ENCODE data around the gene TENM4.

Gene TENM4

GRCh38 chr11:78704811-78705210, 736.0 kb downstream of the TENM4 start:
- DNase-seq = no peak

GRCh38 chr11:78699609-78700135, 741.2 kb downstream of the TENM4 start:
- no peak for DNase-seq

- DNase-seq = no peak
Measured at GRCh38 chr11:78698612-78699011, 742.2 kb downstream of the TENM4 start.

DNA sequence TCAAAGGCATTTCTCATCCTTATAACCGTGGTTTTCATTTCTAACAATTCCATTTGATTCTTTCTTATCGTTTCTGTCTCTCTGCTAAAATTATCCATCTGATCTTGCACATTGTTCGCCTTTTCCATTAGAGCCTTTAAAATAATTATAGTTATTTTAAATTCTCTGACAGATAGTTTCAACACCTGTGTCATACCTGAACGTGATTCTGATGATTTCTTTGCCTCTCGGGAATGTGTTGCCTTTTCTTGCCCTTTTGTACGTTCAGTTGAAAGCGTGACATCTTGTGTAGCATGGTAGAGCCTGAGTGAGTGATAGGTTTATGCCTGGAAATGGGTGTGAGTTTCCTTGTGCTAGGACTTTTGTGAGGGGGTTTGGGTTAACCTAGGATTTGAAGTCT, 744.7 kb downstream of the TENM4 start:
- DNase-seq = no peak

GRCh38 chr11:78694152-78694551, 746.7 kb downstream of the TENM4 start:
- no peak for DNase-seq

- no peak for DNase-seq
Measured at GRCh38 chr11:78691215-78691614, 749.6 kb downstream of the TENM4 start.

DNA sequence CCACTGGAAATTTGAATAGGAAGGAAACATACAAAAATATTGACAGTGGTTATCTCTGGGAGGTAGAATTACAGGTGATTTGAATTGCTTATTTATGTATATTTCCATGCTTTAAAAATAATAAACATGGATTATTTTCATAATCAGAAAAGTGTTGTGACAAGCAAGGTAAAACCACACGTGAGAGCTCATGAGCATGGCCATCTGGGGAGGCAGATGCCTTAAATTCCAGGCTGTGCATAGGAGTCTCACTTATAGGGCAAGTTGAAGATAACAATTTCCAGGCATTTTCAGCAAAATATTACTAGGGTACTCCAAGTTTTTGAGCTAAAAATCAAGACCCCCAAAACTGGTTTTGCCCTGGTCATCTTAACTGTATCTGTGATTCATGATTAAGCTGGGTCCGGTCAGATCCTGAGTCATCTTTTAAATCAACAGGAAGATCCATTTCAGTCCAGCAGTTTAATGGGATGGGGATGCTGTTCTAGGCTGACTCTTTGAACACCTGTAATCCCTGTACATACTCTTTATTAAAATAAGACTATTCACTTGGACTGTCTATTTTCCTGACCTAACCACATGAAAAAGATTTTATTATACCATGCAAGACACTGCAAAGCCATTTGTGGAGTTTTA, 750.4 kb downstream of the TENM4 start:
- no peak for DNase-seq

DNA sequence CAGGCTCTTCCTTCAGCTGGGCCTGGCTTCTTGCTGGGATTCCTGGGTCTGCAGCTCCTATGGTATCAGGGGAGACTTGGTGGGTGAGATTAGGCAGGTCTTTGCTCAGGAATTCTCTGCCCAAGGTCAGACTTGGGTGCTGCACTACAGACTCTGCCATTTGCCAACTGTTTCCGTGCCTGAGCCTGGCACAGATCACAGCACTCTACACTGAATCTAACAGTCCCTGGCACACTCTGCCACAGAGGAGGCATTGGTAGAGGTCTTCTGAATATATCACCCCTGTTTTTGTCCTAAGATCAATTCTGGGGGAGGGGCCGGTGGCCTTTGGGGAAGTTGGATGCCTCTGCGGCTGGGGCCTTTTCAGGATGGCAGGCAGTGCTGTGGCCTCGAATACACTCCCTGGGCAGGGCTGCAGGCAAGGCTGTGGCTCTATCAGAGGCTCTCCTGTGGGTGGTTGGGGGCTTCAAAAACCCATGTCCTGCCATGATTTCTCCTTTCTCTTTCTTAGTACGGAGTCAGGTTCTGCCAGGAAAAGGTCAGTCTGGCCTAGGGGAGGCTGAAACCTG, 751.2 kb downstream of the TENM4 start:
- DNase-seq = no peak

- no peak for DNase-seq
Measured at GRCh38 chr11:78689101-78689500, 751.7 kb downstream of the TENM4 start.

GRCh38 chr11:78688460-78688859, 752.4 kb downstream of the TENM4 start:
- DNase-seq = no peak

DNA sequence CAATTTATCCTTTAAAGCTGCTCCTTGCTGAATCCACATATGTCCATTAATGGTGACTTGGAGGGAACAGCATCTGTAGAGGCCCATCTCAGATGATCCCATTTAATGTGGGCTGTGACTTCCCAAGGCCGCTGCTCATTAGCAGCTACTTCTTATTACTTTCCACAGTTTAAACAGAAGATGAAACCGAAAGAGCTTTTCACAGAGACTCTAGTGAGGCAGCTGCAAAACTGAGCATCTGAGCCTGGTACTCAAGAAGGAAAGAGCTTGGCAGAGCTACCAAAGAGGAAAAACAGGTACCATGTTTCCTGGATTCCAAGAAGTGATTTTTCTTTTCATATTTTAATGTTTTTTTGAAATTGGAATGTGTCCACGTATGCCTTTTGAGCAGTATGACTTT, 755.7 kb downstream of the TENM4 start:
- DNase-seq = no peak

DNA sequence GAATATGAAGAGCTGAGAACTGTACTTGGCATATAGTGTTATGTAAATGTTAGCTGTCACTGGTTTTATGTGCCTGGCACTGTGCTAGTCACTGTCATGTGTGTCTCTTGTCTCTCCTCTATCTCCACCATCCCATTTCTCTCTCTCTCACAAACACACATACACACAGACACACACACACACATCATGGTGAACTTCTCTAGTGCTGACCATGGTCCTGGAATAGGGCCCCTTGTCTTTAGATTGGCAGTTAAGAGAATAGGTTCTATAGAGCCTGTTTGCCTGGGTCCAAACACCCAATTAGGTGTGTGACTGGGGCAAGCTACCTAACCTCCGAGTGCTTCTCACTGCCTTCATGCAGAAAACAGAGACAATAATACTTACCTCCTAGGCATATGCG, 756.5 kb downstream of the TENM4 start:
- no peak for DNase-seq

- no peak for DNase-seq
Measured at GRCh38 chr11:78683774-78684173, 757.1 kb downstream of the TENM4 start.

DNA sequence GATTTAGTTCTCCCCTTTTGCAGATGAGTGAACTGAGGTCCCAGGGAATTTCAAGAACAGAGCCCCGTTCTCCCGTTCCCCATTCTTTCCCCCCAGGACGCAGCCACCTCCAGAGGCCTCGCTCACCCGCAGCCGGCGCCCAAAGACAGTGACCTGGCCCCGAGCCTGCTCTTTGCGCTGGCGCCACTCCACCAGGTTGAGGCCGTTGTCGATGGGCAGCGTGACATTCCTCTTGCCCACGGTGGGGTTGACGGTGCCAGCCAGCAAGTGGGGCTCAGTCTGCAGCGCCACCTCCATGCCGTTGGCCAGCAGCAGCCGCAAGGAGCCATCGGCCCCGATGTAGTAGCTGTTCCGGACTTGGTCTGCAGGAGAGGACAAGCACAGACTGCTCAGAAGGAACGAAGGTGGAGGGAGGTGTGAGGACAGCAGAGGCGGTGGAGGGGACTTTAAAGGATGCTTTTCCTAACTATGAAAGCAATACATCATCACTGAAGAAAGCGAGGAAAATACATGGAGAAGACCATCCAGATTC, 764.7 kb downstream of the TENM4 start:
- no peak for DNase-seq

- no peak for DNase-seq
Measured at GRCh38 chr11:78672850-78673620, 767.8 kb downstream of the TENM4 start.

DNA sequence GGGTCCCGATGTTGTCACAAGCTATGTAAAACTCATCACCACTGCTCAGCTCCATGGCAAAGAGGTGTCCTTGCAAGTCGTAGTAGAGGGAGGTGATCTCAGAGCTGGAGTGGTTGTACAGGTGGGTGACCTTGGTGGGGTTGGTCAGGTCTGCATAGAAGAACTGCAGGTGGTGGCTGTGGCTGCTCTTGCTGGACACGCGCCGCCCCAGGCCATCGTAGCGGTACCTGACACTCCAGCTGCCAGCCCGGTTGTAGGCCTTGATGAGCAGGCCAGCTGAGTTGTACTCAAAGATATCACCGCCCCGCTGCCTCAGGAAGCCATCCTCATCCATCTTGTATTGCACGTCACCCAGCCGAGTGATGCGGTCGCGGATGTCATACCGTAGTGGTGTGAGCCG, 771.6 kb downstream of the TENM4 start:
- DNase-seq = no peak

GRCh38 chr11:78667461-78667860, 773.4 kb downstream of the TENM4 start:
- DNase-seq = no peak

DNA sequence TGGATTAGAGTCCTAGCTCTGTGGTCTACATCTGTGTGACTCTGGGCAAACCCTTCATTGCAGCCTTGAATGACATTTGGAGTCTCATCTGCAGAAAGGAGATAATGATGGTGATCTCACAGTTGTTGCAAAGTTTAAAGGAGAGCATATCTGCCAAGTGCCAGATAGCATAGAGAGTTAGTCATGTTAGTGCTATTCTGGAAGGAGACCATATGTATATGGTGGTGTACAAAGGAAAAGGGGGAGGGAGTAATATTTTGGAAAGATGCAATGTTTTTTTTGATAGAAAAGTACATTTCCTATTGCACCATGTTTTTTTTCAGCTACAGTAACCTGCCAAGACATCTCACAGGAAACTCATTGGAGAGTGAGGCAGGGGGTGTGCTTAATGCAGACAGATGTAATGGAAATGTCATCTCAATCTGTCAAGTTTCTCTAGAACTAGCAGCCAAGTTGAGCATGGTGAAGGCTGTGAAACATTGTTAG, 774.1 kb downstream of the TENM4 start:
- DNase-seq = no peak

GRCh38 chr11:78664636-78665035, 776.2 kb downstream of the TENM4 start:
- no peak for DNase-seq

DNA sequence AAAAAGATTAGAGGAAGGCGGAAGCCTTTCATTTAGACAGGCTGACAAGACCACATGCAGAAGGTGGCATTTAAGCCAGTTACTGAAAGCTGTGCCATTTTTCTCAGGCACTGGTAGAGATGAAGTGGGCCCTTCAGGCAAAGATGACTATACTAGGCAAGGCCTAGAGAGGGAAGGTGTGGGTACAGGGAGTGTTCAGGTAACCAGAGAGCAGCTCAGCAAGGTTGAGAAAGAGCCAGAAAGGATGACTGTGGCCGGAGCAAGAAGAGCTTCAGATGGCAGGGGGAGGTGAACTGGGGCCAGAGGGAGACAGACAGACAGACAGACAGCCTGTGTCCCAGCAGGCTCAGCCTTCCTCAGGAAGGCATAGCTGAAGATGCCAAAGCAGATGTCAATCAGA, 778.0 kb downstream of the TENM4 start:
- no peak for DNase-seq

DNA sequence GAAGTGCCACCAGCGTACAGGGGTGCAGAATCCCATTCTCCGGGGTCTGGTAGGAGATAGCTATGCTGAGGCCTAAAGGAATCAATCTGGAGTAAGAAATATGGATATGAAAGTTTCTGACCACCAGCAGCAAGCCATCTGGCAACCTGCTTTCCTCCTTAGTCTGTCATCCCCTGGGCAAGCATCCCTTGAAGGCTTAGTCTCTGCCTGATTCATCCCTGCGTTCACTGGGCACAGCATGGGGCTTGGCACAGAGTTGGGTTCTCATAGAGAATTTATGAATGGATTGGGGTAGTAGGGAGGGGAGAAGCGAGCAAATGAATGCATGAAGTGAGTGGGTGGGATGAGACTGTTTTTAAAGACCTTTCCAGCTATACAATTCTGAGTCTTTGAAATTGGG, 780.4 kb downstream of the TENM4 start:
- no peak for DNase-seq

DNA sequence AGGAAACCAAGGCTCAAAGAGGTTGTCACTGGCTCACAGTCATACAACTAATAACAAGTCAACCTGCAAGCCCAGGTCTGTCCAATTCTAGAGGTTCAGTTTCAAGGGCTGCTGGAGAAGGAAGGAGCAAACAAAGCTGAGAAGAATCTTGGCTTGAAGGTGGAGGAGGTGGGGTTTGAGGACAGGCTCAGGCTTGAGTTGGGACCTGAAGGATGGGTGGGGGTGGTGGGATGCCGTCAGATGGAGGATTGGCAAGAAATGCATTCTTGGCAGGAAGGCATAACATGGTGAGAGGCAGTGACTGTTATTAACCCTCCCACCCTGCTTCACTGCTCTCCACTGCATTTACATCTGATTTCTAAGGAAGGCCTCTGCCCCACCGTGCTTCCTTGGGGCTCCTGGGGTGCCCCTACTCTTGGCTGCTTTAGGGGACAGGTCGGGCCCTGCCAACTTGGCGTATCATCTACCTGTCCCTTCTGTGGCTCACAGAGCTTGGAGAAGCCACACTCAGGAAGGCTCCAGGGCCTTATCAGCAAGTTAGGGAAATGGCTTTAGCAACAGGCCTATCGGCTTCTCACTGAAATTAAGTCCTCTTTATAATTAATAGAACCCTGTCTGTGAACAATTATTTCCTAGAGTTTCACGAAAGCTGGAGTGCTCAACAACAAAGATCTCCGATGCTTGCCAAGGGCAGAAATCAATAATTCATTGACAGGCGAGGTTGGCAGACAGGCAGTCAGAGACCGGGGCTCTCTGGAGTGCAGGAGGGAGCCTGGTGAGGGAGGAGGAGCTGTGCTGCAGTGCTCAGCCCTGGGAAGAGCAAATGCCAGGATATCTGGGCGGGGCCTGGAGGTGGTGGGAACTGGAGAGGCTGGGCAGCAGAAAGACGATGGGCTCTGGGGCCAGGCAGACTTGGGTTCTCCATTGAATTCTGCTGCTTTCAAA, 781.2 kb downstream of the TENM4 start:
- DNase-seq = no peak

Measured in activated CD4-positive, alpha-beta T cell treated with anti-CD3 and anti-CD28 coated beads, Interleukin-2, amount 50 U/mL, for 4 hours (primary cell).